OCI-LY3 (cell line): ENCODE measurements around the gene MYZAP.

Source experiments
- H2AFZ ChIP-seq: fragments of 200-600, 300-600 bp; shearing (Covaris generic); 2 replicates; pipeline ENCODE4 v1.6.0; 2014; ENCODE audit warnings: antibody characterized with exemption, low read depth, low read length
- H3K27ac ChIP-seq: fragments of 200-600, 300-600 bp; sonication (generic); 2 replicates; pipeline ENCODE4 v1.5.1; 2014; ENCODE audit warnings: mild to moderate bottlenecking, low read length, moderate library complexity, mixed read lengths
- H3K27me3 ChIP-seq: fragments of 200-600, 300-600 bp; sonication (generic); 2 replicates; pipeline ENCODE4 v1.6.1; 2014; ENCODE audit warnings: low read depth, low read length, mixed read lengths
- H3K36me3 ChIP-seq: fragments of 200-600, 300-600 bp; sonication (generic); replicated peaks from 2 replicates; pipeline ENCODE3; 2014; ENCODE audit warnings: low read depth, low read length, mixed read lengths
- H3K4me1 ChIP-seq: fragments of 300-600, 200-600 bp; sonication (generic); 2 replicates; pipeline ENCODE4 v1.6.1; 2014; ENCODE audit warnings: low read length, mixed read lengths
- H3K4me2 ChIP-seq: fragments of 200-600, 300-600 bp; sonication (generic); 2 replicates; pipeline ENCODE4 v1.6.1; 2014; ENCODE audit warnings: low read length, mixed read lengths
- H3K4me3 ChIP-seq: fragments of 300-600, 200-600 bp; sonication (generic); 2 replicates; pipeline ENCODE4 v1.5.1; 2014; ENCODE audit warnings: antibody characterized with exemption, mild to moderate bottlenecking, low read length, moderate library complexity
- H3K79me2 ChIP-seq: fragments of 300-600, 200-600 bp; shearing (Covaris generic); 2 replicates; pipeline ENCODE4 v1.6.1; 2014; ENCODE audit warnings: mild to moderate bottlenecking, low read length, mixed read lengths
- H3K9ac ChIP-seq: fragments of 300-600, 200-600 bp; shearing (Covaris generic); 2 replicates; pipeline ENCODE4 v1.6.0; 2014; ENCODE audit warnings: mild to moderate bottlenecking, low read length, moderate library complexity
- H3K9me3 ChIP-seq: fragments of 200-600, 300-600 bp; shearing (Covaris generic); 2 replicates; pipeline ENCODE4 v1.6.1; 2014; ENCODE audit warnings: low read length, mixed read lengths; ENCODE audit not compliant: insufficient read depth
- H4K20me1 ChIP-seq: fragments of 200-600, 300-600 bp; sonication (generic); 2 replicates; pipeline ENCODE4 v1.6.1; 2016; ENCODE audit warnings: low read length, mixed read lengths; ENCODE audit not compliant: insufficient read depth
- CTCF ChIP-seq: fragments of 200-600, 300-600 bp; sonication (generic); IDR thresholded peaks from 2 replicates; pipeline ENCODE4 v1.5.1; 2014; ENCODE audit warnings: antibody characterized with exemption, low read length, low read depth
- EZH2phosphoT487 ChIP-seq: fragments of 200-600 bp; shearing (Covaris generic); IDR thresholded peaks from 2 replicates; pipeline ENCODE4 v1.6.1; 2018; ENCODE audit warnings: antibody characterized with exemption, mixed run types, low read depth

The MYZAP gene

GRCh38 chr15:57547243-57547755 is 44.4 kb upstream of the MYZAP start:
- peaks cover 14% of the 10 kb centered on the region for H3K4me1 ChIP-seq
- H3K4me3 ChIP-seq, result no peak overlapping the region
- H2AFZ ChIP-seq, result no peak overlapping the region
- no peak overlapping the region for H3K4me2 ChIP-seq
- no peaks in the 10 kb centered on the region for H3K79me2 ChIP-seq
- H3K36me3 ChIP-seq, result no peaks in the 10 kb centered on the region
- no peaks in the 10 kb centered on the region for H3K27me3 ChIP-seq
- no peak overlapping the region for H3K27ac ChIP-seq
- H3K9ac ChIP-seq, result no peak overlapping the region
- no peaks in the 10 kb centered on the region for H3K9me3 ChIP-seq
- no peaks in the 10 kb centered on the region for H4K20me1 ChIP-seq
- TF ChIP-seq CTCF (no peak), EZH2phosphoT487 (no peak)

GRCh38 chr15:57548351-57548750 is 43.4 kb upstream of the MYZAP start:
- Histone ChIP-seq H3K4me2 (no peak overlapping the region), H3K9ac (no peak overlapping the region), H3K4me3 (no peak overlapping the region), H2AFZ (no peak overlapping the region), H3K36me3 (no peaks in the 10 kb centered on the region), H3K79me2 (no peaks in the 10 kb centered on the region), H4K20me1 (no peaks in the 10 kb centered on the region), H3K27me3 (no peaks in the 10 kb centered on the region), H3K9me3 (no peaks in the 10 kb centered on the region), H3K27ac (no peak overlapping the region), H3K4me1 (peaks cover 3% of the 10 kb centered on the region)
- no peak for TF ChIP-seq CTCF
- TF ChIP-seq EZH2phosphoT487, result no peak

GRCh38 chr15:57548835-57549234 is 42.9 kb upstream of the MYZAP start:
- H3K36me3 ChIP-seq, result no peaks in the 10 kb centered on the region
- H3K27ac ChIP-seq, result no peak overlapping the region
- H4K20me1 ChIP-seq, result no peaks in the 10 kb centered on the region
- H3K4me3 ChIP-seq, result no peak overlapping the region
- no peak overlapping the region for H3K9ac ChIP-seq
- H3K27me3 ChIP-seq, result no peaks in the 10 kb centered on the region
- no peak overlapping the region for H2AFZ ChIP-seq
- TF ChIP-seq EZH2phosphoT487 (no peak), CTCF (no peak)
- H3K79me2 ChIP-seq, result no peaks in the 10 kb centered on the region
- H3K9me3 ChIP-seq, result no peaks in the 10 kb centered on the region
- H3K4me2 ChIP-seq, result no peak overlapping the region
- H3K4me1 ChIP-seq, result no peaks in the 10 kb centered on the region

- no peak overlapping the region for H3K4me2 ChIP-seq
- H3K27ac ChIP-seq, result no peak overlapping the region
- no peak overlapping the region for H3K4me3 ChIP-seq
- H3K27me3 ChIP-seq, result no peaks in the 10 kb centered on the region
- H3K79me2 ChIP-seq, result no peaks in the 10 kb centered on the region
- no peaks in the 10 kb centered on the region for H3K9me3 ChIP-seq
- no peak overlapping the region for H3K9ac ChIP-seq
- H3K4me1 ChIP-seq, result no peaks in the 10 kb centered on the region
- H4K20me1 ChIP-seq, result no peaks in the 10 kb centered on the region
- no peaks in the 10 kb centered on the region for H3K36me3 ChIP-seq
- TF ChIP-seq EZH2phosphoT487 (no peak), CTCF (no peak)
- H2AFZ ChIP-seq, result no peak overlapping the region
Measured at GRCh38 chr15:57549935-57550334, 41.8 kb upstream of the MYZAP start.
